ENCODE measurements around the gene CFAP299. TPM values are rescaled to one million over a fixed set of nuclear protein-coding genes. Genes with fewer than 3 reads are reported as not detected.
A peak's percentile ranks its signal among the peaks of the same experiment; 100 is the strongest.

The CFAP299 gene
- total RNA-seq, 1 donor: 2.5 TPM

DNA sequence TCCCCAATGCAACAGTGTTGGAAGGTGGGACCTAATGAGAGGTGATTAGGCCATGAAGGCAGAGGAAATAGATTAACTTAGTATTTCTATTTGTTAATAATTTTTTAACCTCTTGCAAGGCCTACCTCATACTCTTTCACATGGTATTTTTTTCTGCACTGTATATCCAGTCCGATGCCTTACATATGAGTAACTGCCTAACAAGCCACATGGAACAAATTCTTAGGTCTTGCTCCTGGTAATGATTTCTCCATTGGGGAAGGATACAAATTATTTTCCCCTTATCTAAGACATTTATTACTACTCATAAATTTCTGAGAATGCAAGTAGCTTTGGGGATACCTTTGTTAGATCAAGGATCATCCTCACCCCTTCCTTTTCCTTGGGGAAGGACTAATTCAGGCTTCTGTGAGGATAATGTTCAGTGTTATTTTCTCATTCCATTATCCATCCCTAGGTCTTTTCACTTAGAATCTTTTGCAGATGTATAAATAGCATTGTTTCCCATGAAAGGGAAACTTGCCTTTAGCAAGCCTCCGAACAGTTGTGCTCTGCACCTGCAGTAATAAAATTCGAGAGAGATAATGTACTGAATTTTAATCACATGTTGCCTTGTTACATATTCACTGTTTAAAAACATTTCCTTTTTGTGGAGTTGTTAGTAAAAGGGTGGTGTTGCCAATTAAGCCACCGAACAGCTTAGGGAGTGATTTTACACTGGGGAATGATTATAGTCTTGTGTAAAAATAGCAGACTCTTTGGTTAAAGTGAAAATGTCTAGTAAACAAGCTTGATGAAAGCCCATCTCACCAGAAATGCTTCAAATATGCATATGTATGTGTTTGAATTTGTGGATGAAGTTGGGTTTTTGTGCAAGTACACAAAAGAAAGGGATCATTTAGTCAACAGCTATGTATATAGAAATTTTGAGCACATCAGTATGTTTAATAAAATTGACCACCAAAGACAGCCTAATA is 89.9 kb downstream of the CFAP299 start:
- no peak overlapping the region for H3K4me2 ChIP-seq (ENCODE audit: insufficient read depth, low read length)
- H3K4me1 ChIP-seq (ENCODE audit: insufficient read depth, low read length): no peaks in the 10 kb centered on the region
- no peak overlapping the region for H3K27ac ChIP-seq (ENCODE audit: low read depth, low read length)
- H3K36me3 ChIP-seq (ENCODE audit: insufficient read depth, low read length): no peaks in the 10 kb centered on the region
- no peaks in the 10 kb centered on the region for H4K20me1 ChIP-seq (ENCODE audit: insufficient read depth, low read length)
- TF ChIP-seq, protein P1, sequence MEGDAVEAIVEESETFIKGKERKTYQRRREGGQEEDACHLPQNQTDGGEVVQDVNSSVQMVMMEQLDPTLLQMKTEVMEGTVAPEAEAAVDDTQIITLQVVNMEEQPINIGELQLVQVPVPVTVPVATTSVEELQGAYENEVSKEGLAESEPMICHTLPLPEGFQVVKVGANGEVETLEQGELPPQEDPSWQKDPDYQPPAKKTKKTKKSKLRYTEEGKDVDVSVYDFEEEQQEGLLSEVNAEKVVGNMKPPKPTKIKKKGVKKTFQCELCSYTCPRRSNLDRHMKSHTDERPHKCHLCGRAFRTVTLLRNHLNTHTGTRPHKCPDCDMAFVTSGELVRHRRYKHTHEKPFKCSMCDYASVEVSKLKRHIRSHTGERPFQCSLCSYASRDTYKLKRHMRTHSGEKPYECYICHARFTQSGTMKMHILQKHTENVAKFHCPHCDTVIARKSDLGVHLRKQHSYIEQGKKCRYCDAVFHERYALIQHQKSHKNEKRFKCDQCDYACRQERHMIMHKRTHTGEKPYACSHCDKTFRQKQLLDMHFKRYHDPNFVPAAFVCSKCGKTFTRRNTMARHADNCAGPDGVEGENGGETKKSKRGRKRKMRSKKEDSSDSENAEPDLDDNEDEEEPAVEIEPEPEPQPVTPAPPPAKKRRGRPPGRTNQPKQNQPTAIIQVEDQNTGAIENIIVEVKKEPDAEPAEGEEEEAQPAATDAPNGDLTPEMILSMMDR (IDR thresholded peaks at IDR 0.05; ENCODE audit: extremely low read depth, low read depth, low read length): no peak
- H3K4me3 ChIP-seq (ENCODE audit: insufficient read depth, low read length): no peak overlapping the region
- no peaks in the 10 kb centered on the region for H3K79me2 ChIP-seq (ENCODE audit: insufficient read depth, low read length)
- no peaks in the 10 kb centered on the region for H3K27me3 ChIP-seq (ENCODE audit: insufficient read depth, low read length)
- H2AFZ ChIP-seq (ENCODE audit: low read length): no peak overlapping the region
- H3K9me3 ChIP-seq (ENCODE audit: low read depth, low read length): no peaks in the 10 kb centered on the region
- no peak for DNase-seq (ENCODE audit: insufficient read length, low spot score, missing footprints)

DNA sequence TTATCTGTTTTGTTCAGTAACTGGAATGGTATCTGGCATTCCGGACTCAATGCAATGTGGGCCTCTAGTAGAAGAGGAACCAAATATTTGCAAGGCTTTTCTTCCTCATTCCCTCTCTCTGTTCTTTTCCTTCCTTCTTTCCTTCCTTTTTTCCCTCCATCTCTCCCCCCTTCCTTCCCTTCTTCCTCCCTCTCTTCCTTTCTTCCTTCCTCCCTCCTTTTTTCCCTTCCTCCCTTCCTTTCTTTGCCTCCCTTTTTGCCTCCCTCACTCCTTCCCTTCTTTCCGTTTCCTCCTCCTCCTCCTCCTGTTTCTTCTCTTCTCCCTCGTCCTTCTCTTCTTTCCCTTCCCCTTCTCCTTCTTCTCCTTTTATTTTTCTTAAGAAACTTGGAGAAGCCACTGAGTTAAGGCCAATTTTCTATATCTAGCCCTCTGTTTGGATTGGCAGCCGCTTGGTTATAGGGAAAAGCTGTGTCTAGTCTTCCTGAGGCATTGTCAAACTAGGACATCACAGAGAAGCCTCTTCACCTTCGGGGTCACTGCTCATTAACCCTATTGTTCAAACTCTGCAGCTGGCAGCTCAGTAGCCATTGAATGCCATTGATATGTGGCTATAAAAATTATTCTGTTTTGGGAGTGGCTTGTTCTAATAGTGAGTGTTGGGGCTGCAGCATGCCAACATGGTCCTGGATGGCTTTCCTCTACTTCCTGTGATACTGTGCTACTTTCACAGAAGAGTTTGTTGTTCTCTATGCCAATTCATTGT is 95.9 kb downstream of the CFAP299 start:
- H3K79me2 ChIP-seq (ENCODE audit: insufficient read depth, low read length): no peaks in the 10 kb centered on the region
- TF ChIP-seq, protein P1 (IDR thresholded peaks at IDR 0.05; ENCODE audit: extremely low read depth, low read depth, low read length): no peak
- no peaks in the 10 kb centered on the region for H3K9me3 ChIP-seq (ENCODE audit: low read depth, low read length)
- H2AFZ ChIP-seq (ENCODE audit: low read length): no peak overlapping the region
- H3K4me1 ChIP-seq (ENCODE audit: insufficient read depth, low read length): peaks cover 9% of the 10 kb centered on the region
- no peak overlapping the region for H3K4me3 ChIP-seq (ENCODE audit: insufficient read depth, low read length)
- H3K4me2 ChIP-seq (ENCODE audit: insufficient read depth, low read length): no peak overlapping the region
- H4K20me1 ChIP-seq (ENCODE audit: insufficient read depth, low read length): no peaks in the 10 kb centered on the region
- no peak overlapping the region for H3K27ac ChIP-seq (ENCODE audit: low read depth, low read length)
- no peaks in the 10 kb centered on the region for H3K36me3 ChIP-seq (ENCODE audit: insufficient read depth, low read length)
- no peak for DNase-seq (ENCODE audit: insufficient read length, low spot score, missing footprints)
- no peaks in the 10 kb centered on the region for H3K27me3 ChIP-seq (ENCODE audit: insufficient read depth, low read length)

DNA sequence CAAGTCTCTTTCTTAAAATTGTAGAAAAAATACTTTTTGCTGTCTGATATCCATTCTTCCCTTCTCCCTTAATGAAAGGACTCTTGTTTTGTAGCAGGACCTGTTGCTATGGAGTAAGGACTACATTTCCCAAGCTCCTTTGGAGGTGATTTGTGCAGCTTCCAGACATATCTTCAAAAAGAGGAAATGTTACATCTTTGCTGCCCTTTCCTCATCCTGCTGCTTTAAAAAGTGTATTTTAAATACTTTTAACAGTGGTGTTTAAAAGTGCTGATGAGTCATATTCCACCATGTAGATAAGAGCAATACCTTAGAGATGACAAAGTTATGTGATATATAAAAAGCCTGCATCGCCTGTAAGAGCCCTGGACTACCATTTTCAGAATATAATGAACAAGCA is 98.7 kb downstream of the CFAP299 start:
- H3K4me1 ChIP-seq (ENCODE audit: insufficient read depth, low read length): peaks cover 12% of the 10 kb centered on the region
- peak; percentile 57 for DNase-seq (ENCODE audit: insufficient read length, low spot score, missing footprints)
- no peak overlapping the region for H3K27ac ChIP-seq (ENCODE audit: low read depth, low read length)

More for the DNA sequence above, 98.7 kb downstream of the CFAP299 start:
- Histone ChIP-seq H4K20me1 (ENCODE audit: insufficient read depth, low read length) (no peaks in the 10 kb centered on the region), H3K36me3 (ENCODE audit: insufficient read depth, low read length) (no peaks in the 10 kb centered on the region), H3K27me3 (ENCODE audit: insufficient read depth, low read length) (no peaks in the 10 kb centered on the region), H3K4me3 (ENCODE audit: insufficient read depth, low read length) (peak overlapping the region; percentile 12), H3K79me2 (ENCODE audit: insufficient read depth, low read length) (no peaks in the 10 kb centered on the region), H2AFZ (ENCODE audit: low read length) (peak overlapping the region; percentile 17), H3K4me2 (ENCODE audit: insufficient read depth, low read length) (peak overlapping the region; percentile 27), H3K9me3 (ENCODE audit: low read depth, low read length) (no peaks in the 10 kb centered on the region)
- TF ChIP-seq, protein P1 (IDR thresholded peaks at IDR 0.05; ENCODE audit: extremely low read depth, low read depth, low read length): no peak
